ENCODE data around the gene IQSEC1.

DNA sequence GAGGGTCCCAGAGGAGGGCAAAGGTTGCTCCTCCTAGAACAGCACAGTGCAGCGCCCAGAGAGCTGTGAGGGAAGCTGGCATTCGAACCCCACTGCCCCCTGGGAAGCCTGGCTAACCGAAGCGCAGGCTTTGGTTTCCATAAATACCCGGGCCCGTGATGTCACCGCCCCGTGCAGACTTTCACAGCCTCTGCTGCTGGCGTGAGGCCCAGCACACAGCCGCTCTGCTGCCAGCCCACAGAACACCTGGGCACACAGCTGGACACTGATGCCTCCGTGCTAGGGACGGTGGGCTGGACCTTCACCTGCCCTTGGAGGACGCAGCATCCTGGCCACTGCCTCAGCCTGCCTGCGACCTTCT lies 1.0 kb downstream of the IQSEC1 start:
- TF ChIP-seq POLR2A (IDR thresholded peaks at IDR 0.05; ENCODE audit: low read depth, low read length), result no peak
- TF ChIP-seq POLR2AphosphoS5 (IDR thresholded peaks at IDR 0.05; ENCODE audit: low read depth, low read length), result no peak
- no peak for TF ChIP-seq TAF1 (IDR thresholded peaks at IDR 0.05; ENCODE audit: borderline replicate concordance, low read depth, low read length)

Measured in GM12892 (cell line).